ENCODE results near the gene RANGRF.

DNA sequence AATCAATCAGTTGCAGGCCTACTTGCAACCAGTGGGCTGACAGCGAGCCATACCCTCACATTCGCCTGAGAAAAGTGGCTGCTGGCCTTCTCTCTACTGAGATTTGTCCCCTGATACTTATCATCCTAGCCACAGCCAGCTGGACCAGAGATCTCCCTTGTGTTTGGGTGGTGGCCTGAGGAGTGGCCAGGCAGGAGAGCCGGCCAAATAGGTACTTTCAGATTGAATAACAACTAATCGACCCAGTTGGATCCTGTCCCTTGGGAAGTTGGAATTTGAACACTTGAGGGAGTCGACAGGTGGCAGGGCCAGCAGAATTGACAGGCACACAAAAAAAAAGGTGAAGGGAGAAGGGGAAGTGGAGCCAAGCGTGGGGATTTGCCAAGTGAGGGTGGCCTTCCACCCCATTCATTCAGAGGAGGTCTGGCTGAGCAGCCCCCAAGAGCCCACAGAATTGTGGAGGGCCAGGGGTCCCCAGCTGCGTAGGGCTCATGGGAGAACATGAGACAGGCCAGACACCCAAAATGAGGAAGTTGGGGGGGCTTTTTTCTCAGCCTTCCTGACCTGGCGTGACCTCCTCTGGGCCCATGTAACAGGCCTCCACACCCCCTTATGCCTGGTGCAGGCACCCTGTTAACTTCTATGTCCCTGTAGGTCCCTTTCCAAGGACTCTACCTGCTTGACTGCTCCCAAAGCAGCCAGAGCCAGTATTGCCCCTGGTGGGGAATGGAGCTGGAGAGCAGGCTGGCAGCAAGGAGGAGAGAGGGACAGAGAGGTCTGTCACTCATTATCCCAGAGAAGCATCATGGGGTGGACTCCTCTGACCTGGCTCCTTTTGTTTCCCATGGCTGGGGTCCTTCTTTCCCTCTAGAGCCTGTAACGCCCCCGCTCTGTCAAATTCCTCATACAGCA, 2.9 kb upstream of the RANGRF start:
- no peak for TF ChIP-seq POLR2A (IDR thresholded peaks at IDR 0.05)
- TF ChIP-seq, protein P1, sequence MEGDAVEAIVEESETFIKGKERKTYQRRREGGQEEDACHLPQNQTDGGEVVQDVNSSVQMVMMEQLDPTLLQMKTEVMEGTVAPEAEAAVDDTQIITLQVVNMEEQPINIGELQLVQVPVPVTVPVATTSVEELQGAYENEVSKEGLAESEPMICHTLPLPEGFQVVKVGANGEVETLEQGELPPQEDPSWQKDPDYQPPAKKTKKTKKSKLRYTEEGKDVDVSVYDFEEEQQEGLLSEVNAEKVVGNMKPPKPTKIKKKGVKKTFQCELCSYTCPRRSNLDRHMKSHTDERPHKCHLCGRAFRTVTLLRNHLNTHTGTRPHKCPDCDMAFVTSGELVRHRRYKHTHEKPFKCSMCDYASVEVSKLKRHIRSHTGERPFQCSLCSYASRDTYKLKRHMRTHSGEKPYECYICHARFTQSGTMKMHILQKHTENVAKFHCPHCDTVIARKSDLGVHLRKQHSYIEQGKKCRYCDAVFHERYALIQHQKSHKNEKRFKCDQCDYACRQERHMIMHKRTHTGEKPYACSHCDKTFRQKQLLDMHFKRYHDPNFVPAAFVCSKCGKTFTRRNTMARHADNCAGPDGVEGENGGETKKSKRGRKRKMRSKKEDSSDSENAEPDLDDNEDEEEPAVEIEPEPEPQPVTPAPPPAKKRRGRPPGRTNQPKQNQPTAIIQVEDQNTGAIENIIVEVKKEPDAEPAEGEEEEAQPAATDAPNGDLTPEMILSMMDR (IDR thresholded peaks at IDR 0.05), result no peak

All from right lobe of liver (tissue), 4 donors.